NCI-H1417 (cell line): ENCODE data around the gene RALY.
"Not testable (repeated sequence)": the region's sequence is repeated elsewhere in the genome, so short reads cannot be mapped to it uniquely, and the experiment has no call there.

Experiments used
- DNase-seq, 3 experiments: peaks; one replicate each; lab custom pipeline; 2025; lab: John Stamatoyannopoulos, UW

RALY gene

DNA sequence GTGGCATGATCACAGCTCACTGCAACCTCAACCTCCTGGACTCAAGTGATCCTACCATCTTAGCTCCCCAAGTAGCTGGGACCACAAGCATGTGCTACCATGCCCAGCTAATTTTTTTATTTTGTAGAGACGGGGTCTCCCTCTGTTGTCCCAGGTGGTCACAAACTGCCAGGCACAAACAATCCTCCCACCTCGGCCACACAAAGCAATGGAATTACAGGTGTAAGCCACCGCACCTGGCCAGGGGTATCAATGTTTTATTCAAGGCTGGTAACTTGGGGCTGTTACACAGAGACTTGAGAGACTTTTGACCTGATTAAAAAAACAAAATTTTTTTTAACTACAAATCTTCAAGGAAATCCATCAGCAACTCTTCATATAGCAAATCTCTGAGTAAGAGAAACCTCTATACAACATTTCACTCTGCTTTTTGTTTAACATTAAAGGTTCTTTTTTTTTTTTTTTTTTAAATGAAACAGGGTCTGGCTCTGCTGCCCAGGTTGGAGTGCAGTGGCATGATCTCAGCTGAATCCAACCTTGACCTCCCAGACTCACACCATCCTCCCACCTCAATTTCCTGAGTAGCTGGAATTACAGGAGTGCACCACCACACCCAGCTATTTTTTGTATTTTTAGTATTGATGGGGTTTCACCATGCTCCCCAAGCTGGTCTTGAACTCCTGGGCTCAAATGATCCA, 112.4 kb downstream of the RALY start:
- DNase-seq = no peak

DNA sequence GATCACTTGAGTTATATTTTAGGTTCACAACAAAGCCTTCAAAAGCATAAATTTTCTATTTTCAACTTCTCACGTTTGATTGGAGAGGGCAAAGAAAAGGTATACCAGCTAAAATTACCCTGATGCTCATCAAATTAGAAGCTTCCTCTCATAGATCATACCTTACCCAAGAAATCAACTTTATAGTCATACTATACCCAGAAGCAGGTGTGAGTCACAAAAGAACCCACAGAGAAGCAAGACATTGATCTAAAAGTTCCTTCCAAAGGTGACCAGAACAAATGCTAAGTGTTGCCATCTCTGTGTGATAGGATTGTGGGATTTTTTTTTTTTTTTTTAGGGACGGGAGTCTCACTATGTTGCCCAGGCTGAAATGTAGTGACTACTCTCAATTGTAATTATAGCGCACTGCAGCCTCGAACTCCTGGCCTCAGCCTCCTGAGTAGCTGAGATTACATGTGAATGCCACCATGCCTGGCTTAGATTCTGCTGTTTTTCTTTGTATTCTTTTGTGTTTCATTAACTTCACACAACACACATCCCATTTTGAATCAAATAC, 115.0 kb downstream of the RALY start:
- DNase-seq = no peak

DNA sequence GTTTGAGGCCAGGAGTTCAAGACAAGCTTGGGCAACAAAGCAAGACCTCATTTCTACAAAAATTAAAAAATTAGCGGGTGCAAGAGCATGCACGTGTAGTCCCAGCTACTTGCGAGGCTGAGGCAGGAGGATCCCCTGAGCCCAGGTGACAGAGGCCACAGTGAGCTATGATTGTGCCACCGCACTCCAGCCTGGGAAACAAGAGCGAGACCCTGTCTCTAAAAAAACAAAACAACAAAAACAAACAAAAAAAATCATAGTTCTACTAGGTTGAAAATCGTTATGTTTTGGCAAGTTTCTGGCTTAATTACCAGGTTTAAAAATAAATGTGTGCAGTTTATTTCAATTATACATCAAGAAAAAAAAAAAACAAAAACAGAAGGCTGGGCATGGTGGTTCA, 115.7 kb downstream of the RALY start:
- no peak for DNase-seq

DNA sequence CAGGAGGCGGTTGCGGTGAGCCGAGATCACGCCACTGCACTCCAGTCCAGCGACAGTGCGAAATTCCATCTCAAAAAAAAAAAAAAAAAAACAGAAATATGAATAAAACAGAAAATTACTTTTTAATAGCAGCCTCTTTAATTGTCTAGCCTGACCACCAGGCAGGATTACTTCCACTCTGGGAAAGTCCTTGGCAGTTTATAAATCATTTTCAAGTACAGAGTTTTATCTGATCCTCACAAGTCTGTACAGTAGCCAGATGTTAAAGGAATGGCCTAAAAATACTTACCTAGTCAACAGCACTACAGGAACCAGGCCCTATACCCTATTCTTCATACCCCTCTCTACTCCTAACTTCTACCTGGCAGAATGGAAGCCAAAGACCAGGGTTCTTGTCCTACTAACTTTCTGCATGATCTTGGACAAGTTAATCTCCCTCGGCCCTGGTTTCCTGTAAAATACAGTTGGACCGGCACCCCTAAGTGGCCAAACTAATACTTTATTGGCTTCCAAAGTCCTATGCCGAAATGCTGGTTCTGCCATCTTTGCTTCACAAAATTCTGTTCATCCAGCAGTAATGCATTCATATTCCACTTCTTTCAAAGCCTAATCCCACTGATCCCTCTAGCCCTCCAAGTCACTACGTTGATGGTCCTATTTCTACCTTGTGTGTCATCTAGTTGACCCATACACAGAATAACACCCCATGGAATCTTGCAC, 116.5 kb downstream of the RALY start:
- DNase-seq = no peak

DNA sequence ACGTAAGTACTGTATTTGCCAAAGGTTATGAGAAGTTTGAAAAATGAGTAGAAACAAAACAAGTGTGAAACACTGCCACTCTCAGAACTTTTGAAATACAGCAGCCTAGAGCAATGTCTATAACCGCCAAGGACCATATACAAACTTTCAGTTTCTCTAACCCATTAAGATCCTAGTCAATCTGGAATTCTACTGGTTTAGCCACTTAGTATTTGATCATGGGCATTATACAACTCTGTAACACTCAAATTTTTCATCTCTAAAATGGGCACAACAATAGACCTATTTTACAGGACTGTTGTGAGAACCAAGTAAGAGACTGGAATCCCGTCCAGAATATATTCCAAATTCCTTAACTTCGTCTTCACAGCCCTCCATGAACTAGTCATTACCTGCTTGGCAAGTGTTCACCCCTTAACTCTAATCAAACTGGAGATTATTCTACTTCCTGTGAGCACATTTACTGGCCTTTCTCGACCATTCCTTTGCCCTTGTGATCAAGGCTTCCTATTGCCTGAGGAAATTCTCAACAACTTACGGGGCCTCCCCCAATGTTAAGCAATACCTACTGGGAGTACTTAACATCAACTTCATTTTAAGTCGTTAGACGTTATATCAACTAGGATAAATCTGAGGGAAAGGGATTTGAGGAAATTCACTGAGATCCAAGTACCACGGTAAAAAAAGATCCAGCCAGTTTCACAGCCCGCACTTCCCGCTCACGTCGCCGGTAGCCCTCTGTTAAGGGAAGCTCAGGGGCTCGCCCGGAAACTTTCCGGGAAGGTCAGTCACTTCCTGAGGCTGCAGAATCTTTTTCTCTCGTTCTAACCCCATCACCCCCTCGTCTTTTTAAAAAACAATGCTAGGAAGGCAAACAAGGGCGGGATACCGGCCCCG, 117.3 kb downstream of the RALY start:
- DNase-seq = peak in 2 of 3 experiments; percentile 42 to 71

DNA sequence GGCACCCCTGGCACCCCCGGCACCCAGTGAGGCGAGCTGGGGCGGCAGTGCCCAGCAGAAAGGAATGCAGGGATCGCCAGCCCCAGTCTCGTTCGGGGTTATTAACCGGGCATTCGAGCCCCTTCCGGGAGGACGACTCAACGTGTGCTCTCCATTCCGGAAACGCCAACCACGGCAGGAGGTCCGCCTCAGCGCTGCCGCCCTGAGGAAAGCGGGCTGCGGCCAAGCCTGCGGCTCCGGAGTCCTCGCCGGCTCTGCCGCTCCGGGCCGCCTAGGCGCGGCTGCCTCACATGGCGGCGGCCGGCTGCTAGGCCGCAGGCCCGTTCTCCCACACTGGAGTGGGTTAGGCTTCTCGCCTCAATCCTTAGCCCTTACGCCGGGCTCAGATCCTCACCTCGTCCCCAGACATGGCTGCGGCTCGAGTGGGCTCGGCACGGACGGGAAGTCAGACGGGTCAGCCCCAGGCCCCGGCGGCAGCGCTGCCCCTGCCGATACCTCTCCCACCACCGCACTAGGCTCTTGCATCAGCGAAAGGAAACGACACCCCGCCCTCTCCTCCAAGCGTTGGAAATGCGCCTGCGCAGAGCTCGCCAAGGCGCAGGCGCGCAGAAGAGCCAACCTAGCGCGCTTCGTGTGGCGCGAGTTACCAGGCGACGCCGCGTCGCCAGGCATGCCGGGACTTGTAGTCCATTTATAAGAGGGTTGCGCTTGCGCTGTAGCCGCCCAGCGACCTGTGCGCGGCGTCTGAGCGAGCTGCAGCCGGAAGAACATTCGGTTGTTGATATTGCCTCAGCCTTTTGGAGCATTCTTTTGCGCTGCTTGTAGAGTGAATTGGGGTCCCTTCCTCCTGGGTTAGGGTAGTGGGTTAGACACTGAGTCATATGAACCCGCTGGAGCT, 118.2 kb downstream of the RALY start, which contains the start of gene EIF2S2:
TSS of gene EIF2S2 (minus strand) at position 542 of the 898 bp plus-strand sequence. CDS start at position 409, 133 bp downstream.
- peak; percentile 98 to 100 (median 99) for DNase-seq

DNA sequence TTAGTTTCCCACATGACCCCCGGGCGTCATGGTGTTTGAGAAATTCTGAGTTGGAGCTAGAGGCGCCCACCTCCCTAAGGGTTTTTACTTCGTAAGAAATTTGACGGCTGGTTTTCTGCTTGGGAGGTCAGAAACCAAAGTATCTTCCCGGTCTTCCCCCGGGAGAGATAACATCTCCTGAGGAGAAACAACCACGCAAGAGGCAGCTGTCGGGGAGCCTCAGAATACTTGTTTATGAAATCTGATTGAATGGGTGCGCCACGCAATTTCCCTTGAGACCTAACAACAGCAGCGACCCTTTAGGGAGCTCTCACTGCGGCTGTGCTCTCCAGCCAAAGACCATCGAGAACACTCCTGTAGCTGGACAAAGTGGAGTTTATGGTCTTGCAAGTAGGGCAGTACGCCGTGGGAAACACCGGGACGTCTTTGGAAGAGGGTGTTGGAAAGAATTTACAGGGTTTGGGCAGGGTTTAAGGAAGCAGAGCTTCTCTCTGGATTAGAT, 118.9 kb downstream of the RALY start:
- peak; percentile 66 to 92 (median 85) for DNase-seq

DNA sequence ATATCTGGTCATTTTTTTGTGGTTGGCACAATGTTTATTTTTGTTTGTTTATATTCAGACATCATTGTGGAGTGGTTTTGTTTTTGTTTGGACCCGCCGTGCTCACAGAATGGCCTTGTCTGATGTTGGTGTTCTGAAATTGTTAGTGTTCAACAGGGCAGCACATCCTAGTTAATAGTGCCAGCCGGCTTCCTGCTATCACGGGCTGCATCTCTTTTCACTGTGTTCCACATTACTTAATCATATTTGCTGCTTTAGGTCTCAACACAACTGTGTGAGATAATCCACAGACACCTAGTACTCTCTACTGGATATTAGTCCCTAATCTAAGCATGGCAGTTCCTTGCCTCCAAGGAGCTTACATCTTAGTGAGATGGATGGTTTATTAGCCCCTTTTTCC, 121.1 kb downstream of the RALY start:
- DNase-seq = no peak

DNA sequence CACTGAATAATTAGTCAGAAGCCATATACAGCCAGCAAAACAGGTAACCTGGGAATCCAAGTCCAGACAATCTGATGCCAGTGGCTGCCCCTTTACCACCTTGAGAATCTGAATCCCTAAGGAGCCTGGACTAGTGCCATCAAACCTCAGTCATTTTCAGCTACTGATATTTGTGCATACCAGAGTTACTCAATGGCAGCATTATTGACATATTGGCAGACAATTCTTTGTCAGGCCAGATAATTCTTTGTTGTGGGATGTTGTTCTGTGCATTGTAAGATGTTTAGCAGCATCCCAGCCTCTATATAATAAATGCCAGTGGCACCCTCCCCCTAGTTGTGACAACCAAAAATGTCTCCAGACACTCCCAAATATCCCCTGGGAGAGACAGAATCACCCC, 121.5 kb downstream of the RALY start:
- no peak for DNase-seq

DNA sequence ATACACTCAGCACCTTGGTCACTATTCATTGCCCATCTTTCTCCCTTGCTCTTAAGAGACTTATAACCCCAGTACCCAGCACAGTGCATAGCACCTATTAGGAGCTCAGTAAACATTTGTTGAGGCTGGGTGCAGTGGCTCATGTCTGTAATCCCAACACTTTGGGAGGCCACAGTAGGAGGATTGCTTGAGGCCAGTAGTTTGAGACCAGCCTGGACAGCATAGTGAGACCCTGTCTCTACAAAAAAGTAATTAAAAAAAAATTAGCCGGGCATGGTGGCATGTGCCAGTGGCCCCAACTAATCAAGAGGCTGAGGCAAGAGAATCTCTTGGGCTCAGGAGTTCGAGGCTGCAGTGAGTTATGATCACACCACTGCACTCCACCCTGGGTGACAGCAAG, 126.5 kb downstream of the RALY start:
- DNase-seq = no peak

DNA sequence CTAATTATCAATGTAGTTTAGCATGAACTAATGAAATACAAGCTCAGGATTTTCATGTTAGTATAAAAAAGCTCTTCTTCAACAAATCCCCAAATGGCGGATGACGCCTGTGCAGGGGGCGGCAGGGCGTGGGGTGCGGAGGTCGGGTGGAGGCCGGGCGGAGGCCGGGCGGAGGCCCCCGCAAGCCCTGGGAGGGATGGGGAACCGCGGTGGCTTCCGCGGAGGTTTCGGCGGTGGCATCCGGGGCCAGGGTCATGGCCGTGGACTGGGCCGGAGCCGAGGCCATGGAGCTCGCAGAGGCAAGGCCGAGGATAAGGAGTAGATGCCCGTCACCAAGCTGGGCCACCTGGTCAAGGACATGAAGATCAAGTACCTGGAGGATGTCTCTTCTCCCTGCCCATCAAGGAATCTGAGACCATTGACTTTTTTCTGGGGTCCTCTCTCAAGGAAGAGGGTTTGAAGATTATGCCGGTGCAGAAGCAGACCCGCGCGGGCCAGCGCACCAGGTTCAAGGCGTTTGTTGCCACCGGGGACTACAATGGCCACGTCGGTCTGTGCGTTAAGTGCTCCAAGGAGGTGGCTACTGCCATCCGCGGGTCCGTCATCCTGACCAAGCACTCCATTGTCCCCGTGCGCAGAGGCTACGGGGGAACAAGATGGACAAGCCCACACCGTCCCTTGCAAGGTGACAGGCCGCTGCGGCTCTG, 128.7 kb downstream of the RALY start:
- DNase-seq = no peak

DNA sequence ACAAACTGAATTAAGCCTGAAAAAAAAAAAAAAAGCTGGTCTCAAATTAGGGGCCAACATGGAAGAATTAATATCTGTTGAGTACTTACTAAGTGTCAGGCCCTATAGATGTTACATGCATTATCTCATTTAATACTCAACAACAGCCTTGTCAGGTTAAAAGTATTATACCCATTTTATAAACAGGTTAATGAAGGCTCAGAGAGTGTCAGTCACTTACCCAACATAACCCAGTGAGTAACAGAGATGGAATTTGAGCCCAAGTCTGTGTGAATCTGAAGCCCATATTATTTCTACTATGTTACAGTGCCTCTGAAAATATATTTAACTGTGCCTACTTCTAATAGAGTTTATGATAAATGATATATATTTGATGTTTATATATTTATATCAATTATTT, 129.6 kb downstream of the RALY start:
- no peak for DNase-seq

DNA sequence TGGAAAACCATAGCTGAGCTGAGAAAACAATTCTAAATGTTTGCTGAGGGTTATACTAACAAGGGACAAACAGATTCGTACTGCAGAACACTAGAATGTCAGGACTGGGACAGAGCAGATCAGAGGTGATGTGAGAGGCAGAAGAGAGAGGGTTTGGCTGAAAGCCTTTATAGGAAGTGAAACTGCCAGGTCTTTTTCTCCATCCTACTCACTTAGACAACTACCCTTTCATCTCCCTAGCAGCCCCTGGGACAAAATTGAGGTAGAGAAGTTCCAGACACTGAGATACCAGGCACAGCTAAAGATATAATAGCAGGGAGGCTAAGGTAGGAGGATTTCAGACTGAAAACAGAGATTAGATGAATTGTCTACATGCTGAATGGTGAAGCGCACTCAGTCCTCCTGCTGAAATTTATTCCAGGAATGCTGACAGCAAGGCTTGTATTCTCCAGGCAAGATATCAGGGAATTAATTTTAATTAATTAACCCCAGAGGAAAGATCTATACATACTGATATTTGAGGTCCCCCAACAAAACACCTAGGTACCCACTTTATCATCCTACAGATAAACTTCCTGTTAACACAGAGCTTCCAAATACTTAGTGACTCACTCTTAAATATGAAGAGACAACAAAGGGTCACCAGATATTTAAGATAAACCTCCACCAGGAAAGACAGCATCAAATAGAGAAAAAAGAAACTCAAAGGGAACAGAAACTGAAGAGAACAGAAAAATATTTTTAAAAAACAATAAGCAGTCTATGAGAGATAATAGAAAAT, 130.9 kb downstream of the RALY start:
- no peak for DNase-seq

DNA sequence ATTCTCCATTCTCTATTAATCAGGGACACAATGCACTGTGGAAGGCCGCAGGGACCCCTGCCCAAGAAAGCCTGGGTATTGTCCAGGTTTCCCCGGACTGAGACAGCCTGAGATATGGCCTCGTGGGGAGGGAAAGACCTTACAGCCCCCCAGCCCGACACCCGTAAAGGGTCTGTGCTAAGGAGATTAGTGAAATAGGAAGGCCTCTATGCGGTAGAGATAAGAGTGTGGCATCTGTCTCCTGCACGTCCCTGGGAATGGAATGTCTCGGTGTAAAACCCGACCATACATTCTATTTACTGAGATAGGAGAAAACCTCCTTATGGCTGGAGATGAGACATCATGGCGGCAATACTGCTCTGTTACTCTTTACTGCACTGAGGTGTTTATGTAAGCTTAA, 134.1 kb downstream of the RALY start:
- no peak for DNase-seq

DNA sequence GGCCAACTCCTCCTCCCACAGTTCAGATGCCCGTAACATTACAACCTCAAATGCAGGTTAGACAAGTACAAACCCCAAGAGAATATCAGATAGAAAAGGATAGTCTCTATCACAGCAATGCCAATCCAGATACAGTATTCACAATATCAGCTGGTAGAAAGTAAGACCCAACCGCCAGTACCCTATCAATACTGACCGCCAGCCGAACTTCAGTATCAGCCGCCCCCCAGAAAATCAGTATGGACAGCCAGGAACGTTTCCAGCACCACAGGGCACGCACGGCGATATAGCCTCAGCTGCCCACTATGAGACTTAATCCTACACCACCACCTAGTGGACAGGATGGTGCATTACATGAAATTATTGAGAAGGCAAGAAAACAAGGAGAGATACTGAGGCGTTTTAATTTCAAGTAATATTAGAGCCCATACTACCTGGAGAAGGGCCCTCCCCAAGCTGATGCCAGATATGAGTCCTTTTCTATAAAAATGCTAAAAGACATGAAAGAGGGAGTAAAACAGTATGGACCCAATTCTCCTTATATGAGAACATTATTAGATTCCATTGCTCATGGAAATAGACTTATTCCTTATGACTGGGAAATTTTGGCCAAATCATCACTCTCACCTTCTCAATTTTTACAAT, 135.9 kb downstream of the RALY start:
- peak; percentile 76 to 94 (median 78) for DNase-seq

DNA sequence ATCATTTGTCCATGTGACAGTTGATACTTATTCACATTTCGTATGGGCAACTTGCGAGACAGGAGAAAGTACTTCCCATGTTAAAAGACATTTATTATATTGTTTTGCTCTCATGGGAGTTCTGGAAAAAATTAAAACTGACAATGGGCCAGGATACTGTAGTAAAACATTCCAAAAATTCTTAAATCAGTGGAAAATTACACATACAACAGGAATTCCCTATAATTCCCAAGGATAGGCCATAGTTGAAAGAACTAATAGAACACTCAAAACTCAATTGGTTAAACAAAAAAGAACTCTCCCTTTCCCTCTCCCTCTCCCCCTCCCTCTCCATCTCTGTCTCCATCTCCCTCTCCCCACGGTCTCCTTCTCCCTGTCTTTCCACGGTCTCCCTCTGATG, 137.8 kb downstream of the RALY start:
- DNase-seq = no peak

DNA sequence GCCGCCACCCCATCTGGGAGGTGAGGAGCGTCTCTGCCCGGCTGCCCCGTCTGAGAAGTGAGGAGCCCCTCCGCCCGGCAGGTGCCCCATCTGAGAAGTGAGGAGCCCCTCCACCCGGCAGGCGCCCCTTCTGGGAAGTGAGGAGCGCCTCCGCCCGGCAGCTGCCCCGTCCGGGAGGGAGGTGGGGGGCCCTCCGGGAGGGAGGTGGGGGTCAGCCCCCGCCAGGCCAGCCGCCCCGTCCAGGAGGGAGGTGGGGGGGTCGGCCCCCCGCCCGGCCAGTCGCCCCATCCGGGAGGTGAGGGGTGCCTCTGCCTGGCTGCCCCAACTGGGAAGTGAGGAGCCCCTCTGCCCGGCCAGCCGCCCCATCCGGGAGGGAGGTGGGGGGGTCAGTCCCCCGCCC, 138.8 kb downstream of the RALY start:
- DNase-seq = not testable (repeated sequence)

DNA sequence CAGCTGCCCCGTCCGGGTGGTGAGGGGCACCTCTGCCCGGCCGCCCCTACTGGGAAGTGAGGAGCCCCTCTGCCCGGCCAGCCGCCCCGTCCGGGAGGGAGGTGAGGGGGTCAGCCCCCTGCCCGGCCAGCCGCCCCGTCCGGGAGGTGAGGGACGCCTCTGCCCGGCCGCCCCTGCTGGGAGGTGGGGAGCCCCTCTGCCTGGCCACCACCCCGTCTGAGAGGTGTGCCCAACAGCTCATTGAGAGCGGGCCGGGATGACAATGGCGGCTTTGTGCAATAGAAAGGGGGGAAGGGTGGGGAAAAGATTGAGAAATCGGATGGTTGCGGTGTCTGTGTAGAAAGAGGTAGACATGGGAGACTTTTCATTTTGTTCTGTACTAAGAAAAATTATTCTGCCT, 139.2 kb downstream of the RALY start:
- not testable (repeated sequence) for DNase-seq

DNA sequence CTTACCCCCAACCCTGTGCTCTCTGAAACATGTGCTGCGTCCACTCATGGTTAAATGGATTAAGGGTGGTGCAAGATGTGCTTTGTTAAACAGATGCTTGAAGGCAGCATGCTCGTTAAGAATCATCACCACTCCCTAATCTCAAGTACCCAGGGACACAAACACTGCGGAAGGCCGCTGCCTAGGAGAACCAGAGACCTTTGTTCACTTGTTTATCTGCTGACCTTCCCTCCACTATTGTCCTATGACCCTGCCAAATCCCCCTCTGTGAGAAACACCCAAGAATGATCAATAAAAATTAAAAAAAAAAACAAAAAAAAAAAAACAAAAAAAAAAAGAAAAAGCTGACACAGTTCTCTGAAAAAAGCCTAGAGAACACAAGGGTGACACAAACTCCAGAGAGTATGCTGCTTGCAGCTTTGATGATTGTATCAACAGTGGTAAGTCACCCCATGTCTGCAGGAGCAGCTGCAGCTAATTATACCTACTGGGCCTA, 139.7 kb downstream of the RALY start:
- DNase-seq = peak in 1 of 3 experiments; percentile 89
